ENCODE results near the gene ABHD2. TPM values are rescaled to one million over a fixed set of nuclear protein-coding genes. Genes with fewer than 3 reads are reported as not detected.
A peak's percentile ranks its signal among the peaks of the same experiment; 100 is the strongest.

The ABHD2 gene
- total RNA-seq, 4 donors from 2014 or later, result 19.3 to 150 (median 64.5) TPM

- DNase-seq (no peak), ATAC-seq (no peak)
- no peaks in the 10 kb centered on the region for H3K27me3 ChIP-seq
- peaks cover 54 to 75% of the 10 kb centered on the region in 2 donors for H3K4me1 ChIP-seq
- no peak overlapping the region for H3K4me3 ChIP-seq
- peaks cover 0 to 11% of the 10 kb centered on the region in 2 donors for H3K36me3 ChIP-seq
- in situ Hi-C loops (cut with MboI; ENCODE audit: low sequenced_read_pairs in 4 of 4), result no loop called here
- peak overlapping the region; percentile 21 to 88 (median 80) for H3K27ac ChIP-seq
- TF ChIP-seq, protein P1, sequence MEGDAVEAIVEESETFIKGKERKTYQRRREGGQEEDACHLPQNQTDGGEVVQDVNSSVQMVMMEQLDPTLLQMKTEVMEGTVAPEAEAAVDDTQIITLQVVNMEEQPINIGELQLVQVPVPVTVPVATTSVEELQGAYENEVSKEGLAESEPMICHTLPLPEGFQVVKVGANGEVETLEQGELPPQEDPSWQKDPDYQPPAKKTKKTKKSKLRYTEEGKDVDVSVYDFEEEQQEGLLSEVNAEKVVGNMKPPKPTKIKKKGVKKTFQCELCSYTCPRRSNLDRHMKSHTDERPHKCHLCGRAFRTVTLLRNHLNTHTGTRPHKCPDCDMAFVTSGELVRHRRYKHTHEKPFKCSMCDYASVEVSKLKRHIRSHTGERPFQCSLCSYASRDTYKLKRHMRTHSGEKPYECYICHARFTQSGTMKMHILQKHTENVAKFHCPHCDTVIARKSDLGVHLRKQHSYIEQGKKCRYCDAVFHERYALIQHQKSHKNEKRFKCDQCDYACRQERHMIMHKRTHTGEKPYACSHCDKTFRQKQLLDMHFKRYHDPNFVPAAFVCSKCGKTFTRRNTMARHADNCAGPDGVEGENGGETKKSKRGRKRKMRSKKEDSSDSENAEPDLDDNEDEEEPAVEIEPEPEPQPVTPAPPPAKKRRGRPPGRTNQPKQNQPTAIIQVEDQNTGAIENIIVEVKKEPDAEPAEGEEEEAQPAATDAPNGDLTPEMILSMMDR (IDR thresholded peaks at IDR 0.05 in 4 of 5, conservative IDR thresholded peaks at IDR 0.05 in 1 of 5), result no peak
- TF ChIP-seq POLR2A (IDR thresholded peaks at IDR 0.05), result no peak
- H3K9me3 ChIP-seq, result no peaks in the 10 kb centered on the region
- intact Hi-C loops (cut with DNase I; ENCODE audit: low total_unique reads), result no loop called here
Observed at GRCh38 chr15:89143503-89144162, 55.4 kb downstream of the ABHD2 start.

GRCh38 chr15:89144491-89144890 is 56.2 kb downstream of the ABHD2 start:
- no peak for DNase-seq
- no peak for TF ChIP-seq POLR2A (IDR thresholded peaks at IDR 0.05)
- TF ChIP-seq, protein P1 (IDR thresholded peaks at IDR 0.05 in 4 of 5, conservative IDR thresholded peaks at IDR 0.05 in 1 of 5), result no peak
- intact Hi-C loops (cut with DNase I; ENCODE audit: low total_unique reads) (no loop called here), in situ Hi-C loops (cut with MboI; ENCODE audit: low sequenced_read_pairs in 4 of 4) (no loop called here)
- ATAC-seq, result no peak
- H3K9me3 ChIP-seq, result no peaks in the 10 kb centered on the region
- H3K27ac ChIP-seq, result peak overlapping the region in 3 of 4 donors; percentile 77 to 88 (median 82)
- H3K4me1 ChIP-seq, result peaks cover 52 to 75% of the 10 kb centered on the region in 2 donors
- no peaks in the 10 kb centered on the region for H3K27me3 ChIP-seq
- no peak overlapping the region for H3K4me3 ChIP-seq
- H3K36me3 ChIP-seq, result peaks cover 0 to 11% of the 10 kb centered on the region in 2 donors

DNA sequence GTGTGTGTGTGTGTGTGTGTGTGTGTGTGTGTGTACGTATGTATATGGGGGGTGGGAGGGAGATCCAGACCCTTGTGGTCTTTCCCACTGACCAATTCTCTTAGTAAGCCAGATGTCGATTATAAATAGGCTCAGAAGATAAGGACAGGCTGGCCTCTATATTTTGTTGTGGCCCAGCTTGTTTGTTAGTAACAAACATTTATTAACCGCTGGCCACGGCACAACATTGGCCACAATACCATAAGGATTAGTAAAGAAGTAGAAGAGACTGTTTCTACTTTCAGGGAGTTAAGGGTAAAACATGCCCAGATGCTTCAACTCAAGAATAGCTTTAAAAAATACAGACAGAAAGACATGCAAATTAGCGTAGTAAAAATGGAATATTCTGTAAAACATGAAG is 58.1 kb downstream of the ABHD2 start:
- ATAC-seq (no peak), DNase-seq (no peak)
- Histone ChIP-seq H3K27ac (peak overlapping the region in 1 of 4 donors; percentile 11), H3K36me3 (peaks cover 0 to 5% of the 10 kb centered on the region in 2 donors), H3K4me3 (no peak overlapping the region), H3K4me1 (peaks cover 46 to 72% of the 10 kb centered on the region in 2 donors), H3K27me3 (no peaks in the 10 kb centered on the region), H3K9me3 (no peaks in the 10 kb centered on the region)
- in situ Hi-C loops (cut with MboI; ENCODE audit: low sequenced_read_pairs in 4 of 4), result no loop called here
- intact Hi-C loops (cut with DNase I; ENCODE audit: low total_unique reads), result no loop called here
- TF ChIP-seq POLR2A (IDR thresholded peaks at IDR 0.05), result no peak
- TF ChIP-seq, protein P1 (IDR thresholded peaks at IDR 0.05 in 4 of 5, conservative IDR thresholded peaks at IDR 0.05 in 1 of 5), result no peak

GRCh38 chr15:89148126-89148525 is 59.9 kb downstream of the ABHD2 start:
- H3K4me3 ChIP-seq, result no peak overlapping the region
- DNase-seq (no peak), ATAC-seq (no peak)
- H3K27me3 ChIP-seq, result no peaks in the 10 kb centered on the region
- H3K9me3 ChIP-seq, result no peaks in the 10 kb centered on the region
- TF ChIP-seq, protein P1 (IDR thresholded peaks at IDR 0.05 in 4 of 5, conservative IDR thresholded peaks at IDR 0.05 in 1 of 5), result no peak
- intact Hi-C loops (cut with DNase I; ENCODE audit: low total_unique reads), result no loop called here
- peak overlapping the region in 3 of 4 donors; percentile 89 to 95 (median 92) for H3K27ac ChIP-seq
- peaks cover 0 to 22% of the 10 kb centered on the region in 2 donors for H3K36me3 ChIP-seq
- peaks cover 39 to 59% of the 10 kb centered on the region in 2 donors for H3K4me1 ChIP-seq
- in situ Hi-C loops (cut with MboI; ENCODE audit: low sequenced_read_pairs in 4 of 4), result no loop called here

Data from gastrocnemius medialis (tissue), 4 donors.